T follicular helper cell (primary cell): ENCODE results near the gene DCK.
"Not testable (repeated sequence)": the region's sequence is repeated elsewhere in the genome, so short reads cannot be mapped to it uniquely, and the experiment has no call there.

Source experiments
- DNase-seq: peaks from one replicate; pipeline ENCODE4 v3.0.0-alpha.2; 2020; ENCODE audit warnings: low read depth

DCK gene

DNA sequence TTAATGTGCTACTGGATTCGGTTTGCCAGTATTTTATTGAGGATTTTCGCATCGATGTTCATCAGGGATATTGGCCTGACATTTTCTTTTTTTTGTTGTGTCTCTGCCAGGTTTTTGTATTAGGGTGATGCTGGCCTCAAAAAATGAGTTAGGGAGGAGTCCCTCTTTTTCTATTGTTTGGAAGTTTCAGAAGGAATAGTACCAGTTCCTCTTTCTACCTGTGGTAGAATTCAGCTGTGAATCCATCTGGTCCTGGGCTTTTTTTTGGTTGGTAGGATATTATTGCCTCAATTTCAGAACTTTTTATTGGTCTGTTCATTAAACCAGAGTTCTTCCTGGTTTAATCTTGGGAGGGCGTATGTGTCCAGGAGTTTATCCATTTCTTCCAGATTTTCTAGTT is 7.9 kb downstream of the DCK start:
- not testable (repeated sequence) for DNase-seq

DNA sequence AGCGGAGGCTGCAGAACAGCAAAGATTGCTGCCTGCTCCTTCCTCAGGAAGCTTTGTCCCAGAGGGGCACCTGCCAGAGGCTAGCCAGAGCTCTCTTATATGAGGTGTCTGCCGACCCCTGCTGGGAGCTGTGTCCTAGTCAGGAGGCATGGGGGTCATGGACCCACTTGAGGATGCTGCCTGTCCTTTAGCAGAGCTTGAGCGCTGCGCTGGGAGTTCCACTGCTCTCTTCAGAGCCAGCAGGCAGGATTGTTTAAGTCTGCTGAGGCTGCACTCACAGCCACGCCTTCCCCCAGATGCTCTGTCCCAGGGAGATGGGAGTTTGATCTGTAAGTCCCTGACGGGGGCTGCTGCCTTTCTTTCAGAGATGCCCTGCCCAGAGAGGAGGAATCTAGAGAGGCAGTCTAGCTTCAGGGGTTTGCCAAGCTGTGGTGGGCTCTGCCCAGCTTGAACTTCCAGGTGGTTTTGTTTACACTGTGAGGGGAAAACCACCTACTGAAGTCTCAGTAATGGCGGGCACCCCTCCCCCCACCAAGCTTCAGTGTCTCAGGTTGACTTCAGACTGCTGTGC is 10.9 kb downstream of the DCK start:
- DNase-seq = peak; percentile 42

DNA sequence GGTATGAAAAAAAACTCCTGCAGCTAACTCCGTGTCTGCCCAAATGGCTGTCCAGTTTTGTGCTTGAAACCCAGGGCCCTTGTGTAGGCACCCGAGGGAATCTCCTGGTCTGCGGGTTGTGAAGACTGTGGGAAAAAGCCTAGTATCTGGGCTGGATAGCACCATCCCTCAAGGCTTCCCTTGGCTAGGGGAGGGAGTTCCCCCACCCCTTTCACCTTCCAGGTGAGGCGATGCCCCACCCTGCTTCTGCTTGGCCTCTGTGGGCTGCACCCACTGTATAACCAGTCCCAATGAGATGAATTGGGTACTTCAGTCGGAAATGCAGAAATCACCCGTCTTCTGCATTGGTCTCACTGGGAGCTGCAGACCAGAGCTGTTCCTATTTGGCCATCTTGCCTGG is 11.6 kb downstream of the DCK start:
- not testable (repeated sequence) for DNase-seq

DNA sequence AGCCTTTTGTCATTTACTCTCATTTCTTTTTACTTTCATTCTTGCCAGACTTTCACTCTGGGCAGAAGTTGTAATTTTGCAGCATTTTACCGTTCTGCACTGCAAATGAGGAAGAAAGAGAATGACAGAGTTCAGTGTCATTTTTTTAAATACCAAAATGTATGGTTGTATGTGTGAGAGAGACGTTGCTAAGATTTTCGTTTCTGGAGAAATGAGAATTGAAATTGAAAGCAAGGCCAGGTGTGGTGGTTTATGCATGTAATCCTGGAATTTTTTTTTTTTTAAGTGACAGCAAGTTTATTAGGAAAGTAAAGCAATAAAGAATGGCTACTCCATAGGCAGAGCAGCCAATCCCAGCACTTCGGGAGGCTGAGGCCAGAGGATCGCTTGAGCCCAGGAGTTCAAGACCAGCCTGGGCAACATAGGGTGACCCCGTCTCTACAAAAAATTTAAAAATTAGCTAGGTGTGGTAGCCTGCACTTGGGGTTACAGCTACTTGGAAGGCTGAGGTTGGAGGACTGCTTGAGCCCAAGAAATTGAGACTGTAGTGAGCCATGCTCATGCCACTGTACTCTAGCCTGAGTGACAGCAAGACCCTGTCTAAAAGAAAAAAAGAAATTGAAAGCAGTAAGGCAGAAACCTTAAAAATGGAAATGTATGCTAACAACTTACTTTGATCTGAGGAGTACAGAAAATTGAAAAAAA is 12.9 kb downstream of the DCK start:
- no peak for DNase-seq

DNA sequence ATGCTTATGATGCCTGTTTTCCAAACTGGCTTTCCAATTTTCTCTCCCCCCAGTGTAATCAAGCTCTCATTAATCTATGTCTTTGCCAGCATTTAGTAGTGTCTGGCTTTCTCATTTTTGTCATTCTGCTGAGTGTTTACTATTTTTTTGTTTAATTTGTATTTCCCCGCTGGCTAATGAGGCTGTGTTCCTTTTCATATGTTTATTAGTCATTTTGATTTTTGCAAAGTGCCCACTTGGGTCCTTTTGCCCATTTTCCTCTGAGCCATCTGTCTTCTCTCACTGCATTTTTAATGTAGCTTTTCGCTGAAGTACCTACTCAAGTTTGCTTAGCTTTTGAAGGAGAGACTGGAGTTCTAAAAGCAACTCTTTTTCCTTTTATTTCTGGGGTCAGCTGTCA is 14.7 kb downstream of the DCK start:
- DNase-seq = no peak

DNA sequence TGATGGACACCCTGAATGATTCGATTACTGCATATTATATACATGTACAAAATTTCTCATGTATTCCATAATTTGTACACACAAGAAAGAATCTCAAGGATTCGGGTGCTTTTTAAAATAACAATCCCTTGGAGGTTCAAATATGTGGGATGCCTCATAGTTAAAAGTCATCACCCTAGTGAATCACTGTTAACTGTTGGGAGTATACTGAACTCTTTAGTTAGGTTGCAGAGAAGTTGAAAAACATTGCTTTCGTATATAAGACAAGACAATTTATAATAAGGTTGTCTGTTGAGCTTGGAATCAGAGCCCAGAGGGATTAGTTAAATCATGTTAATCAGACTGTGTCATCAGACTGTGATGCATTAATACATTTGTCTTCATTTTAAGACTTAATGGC is 15.6 kb downstream of the DCK start:
- DNase-seq = no peak

DNA sequence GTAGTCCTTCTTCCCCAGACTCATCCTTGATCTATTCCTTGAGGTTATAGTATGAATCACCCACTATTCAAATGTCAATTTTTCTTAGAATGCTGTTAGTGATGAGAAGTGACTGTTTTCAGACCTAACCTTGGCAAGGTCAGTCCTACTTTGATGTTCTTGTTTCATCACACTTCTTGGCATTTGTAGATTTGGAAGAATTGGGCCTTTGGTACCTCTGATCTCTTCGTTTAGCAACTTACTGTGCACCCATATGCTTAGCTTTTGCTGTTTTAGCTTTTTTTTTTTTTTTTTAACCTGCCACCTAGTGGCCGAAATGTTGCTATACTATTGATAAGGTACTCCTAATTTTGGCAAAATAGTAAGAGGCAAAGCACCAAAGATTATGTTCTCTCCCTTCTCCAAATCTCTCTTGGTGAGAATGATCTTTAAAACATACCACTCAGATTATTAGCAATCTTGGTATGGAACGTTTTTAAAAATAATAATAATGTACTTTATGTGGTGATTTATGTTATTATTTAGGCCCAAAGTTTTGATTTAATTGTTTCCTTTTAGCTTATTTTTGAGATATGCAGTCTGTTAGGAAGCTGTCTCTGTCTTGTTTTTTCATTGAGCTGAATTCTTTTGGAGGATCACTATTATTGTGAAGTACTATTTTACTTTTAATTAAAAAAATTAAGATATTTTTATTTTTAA is 16.6 kb downstream of the DCK start:
- no peak for DNase-seq

DNA sequence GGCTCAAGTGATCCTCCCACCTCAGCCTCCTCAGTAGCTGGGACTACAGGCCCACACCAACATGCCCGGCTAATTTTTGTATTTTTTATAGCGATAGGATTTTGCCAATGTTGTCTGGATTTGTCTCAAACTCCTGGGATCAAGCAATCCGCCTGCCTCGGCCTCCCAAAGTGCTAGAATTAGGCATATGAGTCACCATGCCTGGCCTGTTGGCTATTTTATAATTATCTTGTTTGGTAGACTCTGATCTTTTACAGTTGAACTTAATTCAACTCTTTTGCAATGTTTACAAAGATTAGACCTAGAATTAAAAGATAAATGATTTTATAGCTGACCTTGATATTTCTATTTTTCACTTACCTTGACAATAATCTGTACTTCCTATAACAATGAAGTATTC is 18.0 kb downstream of the DCK start:
- DNase-seq = no peak

DNA sequence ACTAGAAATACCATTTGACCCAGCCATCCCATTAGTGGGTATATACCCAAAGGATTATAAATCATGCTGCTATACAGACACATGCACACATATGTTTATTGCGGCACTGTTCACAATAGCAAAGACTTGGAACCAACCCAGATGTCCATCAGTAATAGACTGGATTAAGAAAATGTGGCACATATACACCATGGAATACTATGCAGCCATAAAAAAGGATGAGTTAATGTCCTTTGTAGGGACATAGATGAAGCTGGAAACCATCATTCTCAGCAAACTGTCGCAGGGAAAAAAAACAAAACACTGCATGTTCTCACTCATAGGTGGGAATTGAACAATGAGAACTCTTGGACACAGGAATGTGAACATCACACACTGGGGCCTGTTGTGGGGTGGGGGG is 23.9 kb downstream of the DCK start:
- not testable (repeated sequence) for DNase-seq

DNA sequence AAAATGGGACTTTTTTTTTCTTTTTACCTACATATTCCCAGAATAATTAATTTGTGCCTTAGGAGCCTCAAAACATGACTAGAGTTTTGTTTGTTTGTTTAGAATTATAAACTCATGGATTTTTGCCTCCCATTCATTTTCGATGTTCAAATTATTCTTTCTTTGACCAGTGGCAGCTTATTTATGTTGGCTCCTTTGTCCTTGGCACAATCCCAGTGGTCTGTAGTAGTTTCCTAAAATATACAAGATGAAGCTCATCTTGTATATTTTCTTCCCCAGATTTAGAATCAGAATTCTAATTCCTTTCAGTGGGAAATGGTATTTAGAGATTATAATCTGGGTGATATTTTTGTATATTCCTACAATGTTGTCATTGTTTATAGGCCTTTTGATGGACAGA is 27.2 kb downstream of the DCK start:
- DNase-seq = no peak

DNA sequence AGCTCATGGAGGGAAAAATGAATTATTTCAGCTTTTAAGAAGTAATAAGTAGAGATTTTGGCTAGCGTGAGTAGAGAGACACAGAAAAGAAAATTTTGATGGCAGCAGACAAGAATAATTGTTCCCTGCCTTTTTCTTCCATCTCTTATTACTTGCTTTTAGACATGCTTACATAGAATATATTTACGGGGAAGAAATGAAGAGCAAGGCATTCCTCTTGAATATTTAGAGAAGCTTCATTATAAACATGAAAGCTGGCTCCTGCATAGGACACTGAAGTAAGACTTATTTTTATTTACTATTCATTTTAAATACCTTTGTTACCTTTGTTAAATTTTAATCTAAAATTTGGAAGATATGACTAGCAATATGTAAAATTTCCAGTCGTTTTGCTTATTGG is 32.2 kb downstream of the DCK start:
- DNase-seq = no peak

DNA sequence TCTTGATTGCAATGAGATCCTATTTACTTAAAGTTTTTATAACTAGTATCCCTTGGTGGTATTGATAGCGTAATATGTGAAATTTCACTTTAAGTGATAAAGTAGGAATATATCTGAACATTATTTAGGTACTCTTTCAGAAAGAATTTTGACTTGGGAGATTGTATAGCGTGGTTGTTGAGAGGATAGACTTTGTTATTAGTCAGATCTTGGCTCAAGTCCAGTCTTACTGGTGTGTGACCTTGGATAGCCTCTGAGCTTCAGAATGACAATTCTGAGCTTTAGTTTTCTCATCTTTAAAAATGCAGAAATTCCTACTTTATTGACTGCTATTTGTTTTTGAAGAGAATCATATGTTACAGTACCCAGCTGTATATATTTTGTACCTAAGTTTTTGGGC is 32.6 kb downstream of the DCK start:
- DNase-seq = no peak

DNA sequence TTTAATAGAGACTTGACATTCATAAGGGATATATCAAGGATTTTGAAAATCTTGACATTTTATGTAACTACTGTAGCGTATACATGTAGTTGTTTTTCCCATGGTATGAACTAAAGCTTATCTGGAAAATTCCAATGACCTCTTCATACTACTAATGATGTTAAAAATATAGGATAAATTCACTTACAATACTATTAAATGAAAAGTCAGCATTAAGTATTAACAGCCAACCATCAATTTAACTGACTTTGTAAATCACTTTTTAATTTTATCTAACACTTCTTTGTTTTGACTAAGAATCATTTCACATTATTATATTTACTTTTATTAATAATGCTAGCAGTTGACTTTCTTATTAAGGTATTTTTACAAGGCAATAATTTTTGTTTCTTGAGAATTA is 34.2 kb downstream of the DCK start:
- no peak for DNase-seq

DNA sequence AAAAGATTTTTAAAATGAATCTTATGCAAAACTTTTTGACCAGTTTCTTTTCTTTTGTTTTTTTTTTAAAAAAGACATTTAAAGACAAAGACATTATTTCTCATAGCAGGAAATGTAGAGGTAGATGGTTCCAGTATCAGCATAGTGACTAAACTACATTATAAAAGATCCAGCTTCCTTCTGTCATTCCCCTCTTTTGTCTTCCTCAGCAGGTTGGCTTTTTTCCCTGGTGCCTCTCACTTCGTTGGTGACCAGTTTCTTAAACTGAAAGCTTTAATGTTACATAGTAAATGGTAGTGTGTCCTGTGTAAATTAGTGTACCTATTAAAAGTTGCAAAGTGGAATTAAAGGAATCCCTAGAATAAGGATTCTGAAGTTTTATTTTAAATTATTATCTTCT is 36.1 kb downstream of the DCK start:
- DNase-seq = no peak

DNA sequence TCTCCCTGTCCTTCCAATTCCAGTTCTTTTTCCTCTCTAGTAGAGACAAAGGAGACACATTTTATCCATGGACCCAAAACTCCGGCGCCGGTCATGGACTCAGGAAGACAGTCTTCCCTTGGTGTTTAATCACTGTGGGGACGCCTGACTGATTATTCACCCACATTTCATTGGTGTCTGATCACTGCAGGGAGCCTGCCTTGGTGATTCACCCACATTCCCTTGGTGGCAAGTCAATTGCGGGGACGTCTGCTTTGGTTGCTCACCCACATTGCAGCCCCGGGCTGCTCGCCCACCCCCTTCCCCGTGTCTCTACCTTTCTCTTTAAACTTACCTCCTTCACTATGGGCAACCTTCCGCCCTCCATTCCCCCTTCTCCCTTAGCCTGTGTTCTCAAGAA is 38.7 kb downstream of the DCK start:
- not testable (repeated sequence) for DNase-seq

DNA sequence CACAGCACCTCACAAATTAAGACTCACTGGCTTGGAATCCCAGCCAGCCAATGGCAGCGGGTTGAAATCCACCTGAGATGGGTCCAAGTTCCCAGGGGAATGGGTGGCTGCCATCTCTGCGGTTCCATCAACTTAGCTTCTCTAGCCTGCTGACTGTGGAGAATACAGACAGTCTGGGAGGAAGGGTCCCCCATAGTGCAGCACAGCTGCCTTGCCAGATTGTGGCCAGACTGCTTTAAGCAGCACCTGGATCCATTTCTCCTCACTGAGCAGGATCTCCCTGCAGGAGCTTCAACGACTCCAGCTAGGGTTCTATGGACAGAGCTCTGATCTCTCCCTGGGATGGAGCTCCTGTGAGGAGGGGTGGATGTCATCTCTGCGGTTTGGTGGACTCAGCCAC is 51.8 kb downstream of the DCK start:
- no peak for DNase-seq

DNA sequence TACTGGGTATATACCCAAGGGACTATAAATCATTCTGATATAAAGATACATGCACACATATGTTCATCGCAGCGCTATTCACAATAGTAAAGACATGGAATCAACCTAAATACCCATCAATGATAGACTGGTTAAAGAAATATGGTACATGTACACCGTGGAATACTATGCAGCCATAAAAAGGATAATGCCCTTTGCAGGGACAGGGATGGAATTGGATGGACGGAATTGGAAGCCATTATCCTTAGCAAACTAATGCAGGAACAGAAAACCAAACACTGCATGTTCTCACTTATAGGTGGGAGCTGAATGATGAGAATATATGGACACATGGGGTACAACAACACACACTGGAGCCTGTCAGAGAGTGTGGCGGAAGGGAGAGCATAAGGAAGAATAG is 55.9 kb downstream of the DCK start:
- no peak for DNase-seq

DNA sequence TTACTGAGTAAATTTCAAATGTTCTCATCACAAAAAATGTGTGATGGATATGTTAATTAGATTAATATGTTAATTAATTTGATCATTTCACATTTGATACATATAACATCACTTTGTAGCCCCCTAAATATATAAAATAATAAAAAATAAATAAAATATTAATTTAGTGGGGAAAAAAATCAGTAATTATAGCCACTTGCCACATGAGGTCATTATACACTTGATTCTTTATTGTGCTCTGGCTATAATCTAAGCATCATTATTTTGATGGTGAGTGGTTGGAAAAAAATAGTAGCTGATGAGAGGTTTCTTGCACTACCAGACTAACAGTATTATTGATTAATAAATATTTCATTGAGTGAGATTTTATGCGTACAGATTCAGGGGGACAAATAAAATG is 57.4 kb downstream of the DCK start:
- no peak for DNase-seq

DNA sequence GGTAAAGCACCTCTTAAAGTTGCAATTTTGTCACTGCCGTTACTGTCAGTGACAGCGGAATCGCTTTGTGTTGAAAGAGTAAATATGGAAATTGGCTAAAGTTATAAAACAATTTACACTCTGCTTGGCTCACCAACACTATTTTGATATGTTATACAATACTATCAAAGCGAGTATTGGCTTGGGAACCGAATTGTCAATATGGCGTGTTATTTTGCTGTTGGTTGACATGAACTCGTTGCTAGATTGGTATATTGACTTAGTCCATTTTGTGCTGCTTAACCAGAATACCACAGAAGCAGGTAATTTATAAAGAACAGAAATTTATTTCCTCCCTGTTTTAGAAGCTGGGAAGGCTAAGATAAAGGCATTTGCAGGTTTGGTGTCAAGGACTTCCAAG is 58.6 kb downstream of the DCK start:
- DNase-seq = no peak

DNA sequence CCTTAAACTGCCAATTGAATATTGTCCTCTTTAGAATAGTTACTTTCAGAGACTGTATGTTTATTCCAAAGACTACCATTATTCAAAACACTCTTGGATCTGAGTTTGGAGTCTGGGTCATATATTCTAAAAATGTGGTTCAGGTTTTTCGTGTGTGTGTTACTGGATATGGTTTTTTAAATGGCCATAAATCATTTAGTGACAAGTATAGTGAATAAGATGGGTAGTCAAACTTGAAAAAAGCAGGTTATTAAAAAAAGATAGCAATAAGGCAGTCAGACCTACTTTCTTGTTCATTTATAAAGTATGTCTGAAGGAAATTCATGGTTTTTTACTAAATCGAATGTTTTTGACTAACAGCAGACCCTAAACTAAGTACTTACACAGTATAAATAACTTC is 59.3 kb downstream of the DCK start:
- no peak for DNase-seq

DNA sequence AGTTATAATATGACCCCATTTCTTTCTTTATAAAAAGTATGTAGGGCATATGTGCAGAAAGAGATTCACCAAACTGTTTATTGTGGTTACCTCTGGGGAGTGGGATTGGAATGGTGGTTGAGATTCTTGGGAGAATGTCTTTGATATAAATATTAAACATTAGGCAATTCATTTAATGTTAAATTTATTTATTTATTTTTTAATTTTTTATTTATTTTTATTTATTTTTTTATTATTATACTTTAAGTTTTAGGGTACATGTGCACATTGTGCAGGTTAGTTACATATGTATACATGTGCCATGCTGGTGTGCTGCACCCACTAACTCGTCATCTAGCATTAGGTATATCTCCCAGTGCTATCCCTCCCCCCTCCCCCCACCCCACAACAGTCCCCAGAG is 60.2 kb downstream of the DCK start:
- DNase-seq = not testable (repeated sequence)

DNA sequence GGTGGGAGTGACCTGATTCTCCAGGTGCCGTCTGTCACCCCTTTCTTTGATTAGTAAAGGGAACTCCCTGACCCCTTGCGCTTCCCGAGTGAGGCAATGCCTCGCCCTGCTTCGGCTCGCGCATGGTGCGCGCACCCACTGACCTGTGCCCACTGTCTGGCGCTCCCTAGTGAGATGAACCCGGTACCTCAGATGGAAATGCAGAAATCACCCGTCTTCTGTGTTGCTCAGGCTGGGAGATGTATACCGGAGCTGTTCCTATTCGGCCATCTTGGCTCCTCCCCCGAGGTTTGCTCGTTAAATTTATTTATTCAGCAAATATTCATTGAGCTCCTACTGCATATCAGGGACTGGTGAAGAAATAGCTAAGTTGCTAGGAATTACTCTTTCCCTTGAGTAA is 66.1 kb downstream of the DCK start:
- not testable (repeated sequence) for DNase-seq

DNA sequence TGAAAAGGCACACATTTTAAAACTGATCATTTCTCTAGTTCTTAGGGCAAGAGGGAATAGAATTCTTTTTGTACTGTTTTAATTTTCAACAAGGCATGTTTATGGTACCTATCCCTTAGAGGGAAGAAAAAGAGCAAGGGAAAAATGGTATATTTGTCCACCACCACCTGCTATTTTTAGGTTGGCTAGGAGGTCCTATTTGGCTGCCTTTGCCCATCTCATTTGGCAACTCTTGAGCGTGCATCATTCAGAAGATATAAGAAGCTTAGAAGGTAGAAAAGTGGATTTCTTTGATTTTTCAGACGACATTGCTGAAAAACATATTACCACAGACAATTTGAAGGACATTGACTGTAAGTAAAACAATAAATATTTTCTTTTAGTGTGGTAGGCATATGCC is 69.0 kb downstream of the DCK start:
- DNase-seq = no peak

DNA sequence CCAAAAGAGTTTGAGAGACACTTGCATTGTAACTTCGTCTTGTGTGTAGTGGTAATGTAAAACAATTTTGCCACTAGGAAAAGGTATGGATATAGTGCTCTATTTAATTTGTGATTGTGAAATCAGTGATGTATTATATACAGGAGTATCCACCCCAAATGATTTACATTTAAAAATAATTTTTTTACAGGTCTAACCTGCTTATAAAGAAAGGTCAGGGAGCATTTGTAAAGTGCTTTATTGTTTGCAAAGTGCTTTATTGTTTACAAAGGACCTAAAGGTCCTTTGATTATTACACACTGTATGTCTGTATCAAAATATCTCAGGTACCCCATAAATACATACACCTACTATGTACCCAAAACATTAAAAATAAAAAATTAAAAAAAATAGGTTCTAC is 70.3 kb downstream of the DCK start:
- no peak for DNase-seq
